ENCODE results near the gene ARNT2. TPM values are rescaled to one million over a fixed set of nuclear protein-coding genes. Genes with fewer than 3 reads are reported as not detected.

The ARNT2 gene
- total and polyA plus RNA-seq, 2 of the 13 experiments (the other 11 are each of a cell fraction or from before 2014, with no cell fraction given) = 0.69 to 1.7 TPM

DNA sequence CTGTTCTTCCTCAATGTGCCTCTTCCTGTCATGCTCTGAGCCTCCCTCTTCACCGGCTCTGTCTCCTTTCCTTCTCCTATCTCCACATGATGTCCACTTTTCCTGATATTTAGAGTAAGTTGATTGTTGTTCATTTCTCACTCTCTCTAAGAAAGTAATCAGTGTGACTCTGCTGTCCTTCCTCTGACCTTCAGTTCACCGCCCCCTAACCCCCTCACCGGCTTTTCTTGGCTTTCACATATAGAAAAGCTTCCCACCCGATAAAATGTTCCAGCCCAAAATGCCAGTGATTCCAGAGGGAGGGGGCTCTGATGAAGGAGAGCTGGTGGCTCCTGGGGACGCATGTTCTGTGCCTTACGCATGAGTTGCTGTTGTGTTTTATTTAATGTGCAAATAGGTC lies 170.4 kb downstream of the ARNT2 start:
- POLR2A ChIA-PET = no interaction called here
- intact Hi-C loops (cut with micrococcal nuclease; ENCODE audit: unreplicated experiment) = no loop called here
- no peak for DNase-seq (ENCODE audit: low spot score)

More for the DNA sequence above, 170.4 kb downstream of the ARNT2 start:
- Histone ChIP-seq H3K36me3 (replicated peaks in 1 of 2; ENCODE audit: control insufficient read depth in 1 of 2, insufficient read depth in 2 of 2, low read length in 2 of 2) (no peaks in the 10 kb centered on the region), H3K4me2 (ENCODE audit: low read depth, low read length) (no peak overlapping the region), H3K4me1 (ENCODE audit: insufficient read depth, low read length) (no peaks in the 10 kb centered on the region), H2AFZ (ENCODE audit: low read length) (no peak overlapping the region), H3K79me2 (ENCODE audit: insufficient read depth, low read length) (no peaks in the 10 kb centered on the region), H3K9ac (ENCODE audit: insufficient read depth, low read depth, low read length) (no peak overlapping the region), H4K20me1 (ENCODE audit: insufficient read depth, low read length) (no peaks in the 10 kb centered on the region), H3K27me3 (ENCODE audit: control insufficient read depth in 1 of 2, insufficient read depth in 2 of 2, low read length in 2 of 2) (no peaks in the 10 kb centered on the region; a peak in 2 of 5 replicates), H3K27ac (ENCODE audit: extremely low read length, insufficient read depth, low read length) (no peak overlapping the region), H3K9me3 (ENCODE audit: low read length) (no peaks in the 10 kb centered on the region), H3K4me3 (replicated peaks in 1 of 3; ENCODE audit: insufficient read depth in 1 of 3, low read depth in 2 of 3, low read length in 3 of 3) (no peak overlapping the region)
- FAIRE-seq (no peak), ATAC-seq (no peak)
- 85% methylated on average over 6 of the region's 6 CpGs for WGBS (ENCODE audit: low lambda C conversion rate)
- TF ChIP-seq FOSL1 (CRISPR knock-in tag; IDR thresholded peaks at IDR 0.05; ENCODE audit: borderline replicate concordance) (no peak), ZC3H4 (CRISPR knock-in tag; IDR thresholded peaks at IDR 0.05; ENCODE audit: borderline replicate concordance) (no peak), BHLHE40 (IDR thresholded peaks at IDR 0.05; ENCODE audit: low read length) (no peak), ZFAT (CRISPR knock-in tag; conservative IDR thresholded peaks at IDR 0.05) (no peak), NR2F6 (IDR thresholded peaks at IDR 0.05) (no peak), NR2F6 (CRISPR knock-in tag; IDR thresholded peaks at IDR 0.05) (no peak), ATF7 (IDR thresholded peaks at IDR 0.05) (no peak), ATF7 (CRISPR knock-in tag; IDR thresholded peaks at IDR 0.05) (no peak), MAFG (CRISPR knock-in tag; IDR thresholded peaks at IDR 0.05) (no peak), ATRX (CRISPR knock-in tag; IDR thresholded peaks at IDR 0.05; ENCODE audit: borderline replicate concordance) (no peak), TAF1 (CRISPR knock-in tag; IDR thresholded peaks at IDR 0.05) (no peak), SYNCRIP (IDR thresholded peaks at IDR 0.05; ENCODE audit: insufficient read depth, low read depth, low read length) (no peak), WIZ (CRISPR knock-in tag; IDR thresholded peaks at IDR 0.05) (no peak), HNF4G (IDR thresholded peaks at IDR 0.05; ENCODE audit: borderline replicate concordance, low read depth, low read length) (no peak), HNF4G (CRISPR knock-in tag; IDR thresholded peaks at IDR 0.05; ENCODE audit: borderline replicate concordance, low read depth) (no peak)
- TF ChIP-seq, protein P1, sequence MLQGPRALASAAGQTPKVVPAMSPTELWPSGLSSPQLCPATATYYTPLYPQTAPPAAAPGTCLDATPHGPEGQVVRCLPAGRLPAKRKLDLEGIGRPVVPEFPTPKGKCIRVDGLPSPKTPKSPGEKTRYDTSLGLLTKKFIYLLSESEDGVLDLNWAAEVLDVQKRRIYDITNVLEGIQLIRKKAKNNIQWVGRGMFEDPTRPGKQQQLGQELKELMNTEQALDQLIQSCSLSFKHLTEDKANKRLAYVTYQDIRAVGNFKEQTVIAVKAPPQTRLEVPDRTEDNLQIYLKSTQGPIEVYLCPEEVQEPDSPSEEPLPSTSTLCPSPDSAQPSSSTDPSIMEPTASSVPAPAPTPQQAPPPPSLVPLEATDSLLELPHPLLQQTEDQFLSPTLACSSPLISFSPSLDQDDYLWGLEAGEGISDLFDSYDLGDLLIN (CRISPR knock-in tag; IDR thresholded peaks at IDR 0.05; ENCODE audit: borderline replicate concordance) = no peak
- TF ChIP-seq, protein P2, sequence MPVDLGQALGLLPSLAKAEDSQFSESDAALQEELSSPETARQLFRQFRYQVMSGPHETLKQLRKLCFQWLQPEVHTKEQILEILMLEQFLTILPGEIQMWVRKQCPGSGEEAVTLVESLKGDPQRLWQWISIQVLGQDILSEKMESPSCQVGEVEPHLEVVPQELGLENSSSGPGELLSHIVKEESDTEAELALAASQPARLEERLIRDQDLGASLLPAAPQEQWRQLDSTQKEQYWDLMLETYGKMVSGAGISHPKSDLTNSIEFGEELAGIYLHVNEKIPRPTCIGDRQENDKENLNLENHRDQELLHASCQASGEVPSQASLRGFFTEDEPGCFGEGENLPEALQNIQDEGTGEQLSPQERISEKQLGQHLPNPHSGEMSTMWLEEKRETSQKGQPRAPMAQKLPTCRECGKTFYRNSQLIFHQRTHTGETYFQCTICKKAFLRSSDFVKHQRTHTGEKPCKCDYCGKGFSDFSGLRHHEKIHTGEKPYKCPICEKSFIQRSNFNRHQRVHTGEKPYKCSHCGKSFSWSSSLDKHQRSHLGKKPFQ (CRISPR knock-in tag; IDR thresholded peaks at IDR 0.05; ENCODE audit: insufficient replicate concordance) = no peak
- TF ChIP-seq, protein P3, sequence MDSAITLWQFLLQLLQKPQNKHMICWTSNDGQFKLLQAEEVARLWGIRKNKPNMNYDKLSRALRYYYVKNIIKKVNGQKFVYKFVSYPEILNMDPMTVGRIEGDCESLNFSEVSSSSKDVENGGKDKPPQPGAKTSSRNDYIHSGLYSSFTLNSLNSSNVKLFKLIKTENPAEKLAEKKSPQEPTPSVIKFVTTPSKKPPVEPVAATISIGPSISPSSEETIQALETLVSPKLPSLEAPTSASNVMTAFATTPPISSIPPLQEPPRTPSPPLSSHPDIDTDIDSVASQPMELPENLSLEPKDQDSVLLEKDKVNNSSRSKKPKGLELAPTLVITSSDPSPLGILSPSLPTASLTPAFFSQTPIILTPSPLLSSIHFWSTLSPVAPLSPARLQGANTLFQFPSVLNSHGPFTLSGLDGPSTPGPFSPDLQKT (CRISPR knock-in tag; IDR thresholded peaks at IDR 0.05; ENCODE audit: borderline replicate concordance) = no peak
- CTCF ChIA-PET (ENCODE audit: low intra/inter-chr PET ratio, low total read pairs) = no interaction called here
- no TSS peak for BruUV-seq (replicated peaks)
- in situ Hi-C loops (cut with HindIII; ENCODE audit: extremely low pct_ligation_motif_present, low pct_unique_long_range_greater_than_20kb) = no loop called here

Measured in HepG2 (cell line).